Measurements from ENCODE around the gene ITPA.

ITPA gene

DNA sequence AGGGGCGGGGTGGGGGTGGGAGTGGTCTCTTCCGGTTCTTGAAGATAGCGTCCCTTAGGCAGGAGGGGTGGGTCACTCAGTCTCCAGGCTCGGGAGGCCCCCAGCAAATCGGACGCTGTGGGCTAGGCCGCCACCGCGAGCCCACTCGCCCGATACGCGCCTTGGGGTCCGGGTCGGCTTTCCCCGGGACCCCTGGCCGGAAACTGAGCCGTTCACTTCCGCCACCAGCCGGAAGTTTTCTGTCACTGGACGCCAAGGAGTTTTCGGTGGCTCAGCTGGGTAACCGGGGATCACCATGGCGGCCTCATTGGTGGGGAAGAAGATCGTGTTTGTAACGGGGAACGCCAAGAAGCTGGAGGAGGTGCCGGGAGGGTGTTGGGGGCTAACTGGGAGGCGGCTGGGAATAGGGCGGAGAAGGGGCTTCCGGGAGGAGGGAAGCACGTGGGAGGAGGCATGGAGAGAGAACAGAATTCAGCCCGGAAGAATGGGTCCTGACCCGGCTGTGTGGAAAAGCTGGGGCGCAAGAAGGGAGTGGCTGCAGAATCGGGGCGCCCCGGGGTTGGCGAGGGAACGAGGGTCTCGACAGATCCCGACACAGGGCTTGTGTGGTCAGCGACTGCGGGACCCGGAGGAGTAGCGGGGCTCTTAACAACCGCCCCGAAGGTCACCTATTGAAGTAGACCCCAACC lies at the start of gene ITPA:
Gene ITPA, plus strand, starts transcription at position 242 of the 689 bp plus-strand sequence. Its CDS starts 54 bp downstream, at position 296.
- DNase-seq (ENCODE audit: low read depth in 2 of 2), result peak; percentile 37 to 47

DNA sequence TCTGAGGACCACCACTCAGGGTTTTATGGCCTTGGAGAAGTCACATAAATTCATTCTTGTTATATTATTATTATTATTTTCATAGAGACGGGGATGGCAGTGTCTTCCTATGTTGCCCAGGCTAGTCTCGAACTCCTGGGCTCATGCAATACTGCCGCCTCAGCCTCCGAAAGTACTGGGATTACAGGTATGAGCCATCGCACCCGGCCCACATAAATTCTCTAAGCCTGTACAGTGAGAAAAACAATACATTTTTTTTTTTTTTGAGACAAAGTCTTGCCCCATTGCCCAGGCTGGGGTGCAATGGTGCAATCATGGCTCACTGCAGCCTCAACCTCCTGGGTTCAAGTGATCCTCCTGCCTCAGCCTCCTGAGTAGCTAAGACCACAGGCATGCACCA lies 48.9 kb upstream of the ITPA start:
- no peak for DNase-seq (ENCODE audit: low read depth in 2 of 2)

DNA sequence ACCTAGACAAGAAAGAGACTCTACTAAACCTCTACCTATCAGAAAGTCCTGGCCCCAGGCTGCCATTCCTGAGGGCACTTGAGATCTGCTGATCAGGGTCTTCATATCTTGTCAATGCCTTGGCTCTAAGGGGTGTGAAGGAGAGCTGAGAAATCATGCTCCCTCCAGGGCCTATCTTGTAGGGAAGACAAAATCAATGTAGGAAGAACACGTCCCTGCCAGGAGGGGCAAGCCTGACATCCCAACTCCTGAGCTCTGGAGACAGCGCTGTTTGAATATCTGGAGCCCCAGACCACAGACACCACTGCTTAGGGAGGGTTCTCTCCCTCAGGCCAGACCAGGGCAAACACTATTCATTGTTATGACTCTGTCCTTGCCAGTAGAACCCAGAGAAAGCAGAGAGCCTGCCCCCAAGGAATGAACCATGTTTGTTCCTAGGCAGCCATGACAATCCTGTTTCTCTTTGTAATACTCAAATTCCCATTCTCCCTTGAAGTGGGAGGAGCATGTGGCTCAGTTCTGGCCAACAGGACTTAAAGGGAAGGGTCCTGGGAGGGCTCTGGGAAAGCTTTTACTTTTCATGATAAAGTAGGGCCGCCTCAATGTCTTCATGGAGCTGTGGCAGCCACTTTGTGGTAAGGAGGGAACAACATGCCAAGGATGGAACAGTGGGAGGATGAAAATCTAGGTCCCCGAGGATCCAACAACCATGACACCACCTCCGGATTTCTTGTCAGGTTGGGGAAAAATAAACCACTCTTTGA lies 47.8 kb upstream of the ITPA start:
- no peak for DNase-seq (ENCODE audit: low read depth in 2 of 2)

DNA sequence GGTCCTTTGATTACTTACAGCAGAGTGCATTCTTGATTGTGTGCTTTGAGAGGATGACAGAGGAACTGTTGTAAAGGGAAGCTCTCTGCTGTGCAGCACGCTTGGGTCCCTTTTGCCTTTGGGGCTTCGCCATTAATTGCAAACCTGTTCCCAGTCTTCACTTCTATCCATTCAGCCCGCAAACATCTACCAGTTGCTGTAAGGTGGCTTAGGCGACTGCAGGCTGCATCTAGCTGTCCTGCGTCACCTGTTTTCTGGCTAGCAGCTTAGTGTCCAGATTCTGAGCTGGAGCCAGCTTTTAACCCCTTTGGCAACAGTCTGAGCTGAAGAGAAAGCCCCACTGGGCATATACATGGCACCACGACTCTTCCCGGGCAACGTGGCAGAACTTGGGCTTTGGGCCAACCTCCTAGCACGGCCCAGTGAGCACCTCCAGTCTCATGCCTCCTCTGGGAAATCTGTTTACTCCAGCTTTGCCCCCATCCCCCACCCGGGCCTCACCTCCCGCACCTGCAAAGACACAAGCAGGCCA lies 47.2 kb upstream of the ITPA start:
- no peak for DNase-seq (ENCODE audit: low read depth in 2 of 2)

DNA sequence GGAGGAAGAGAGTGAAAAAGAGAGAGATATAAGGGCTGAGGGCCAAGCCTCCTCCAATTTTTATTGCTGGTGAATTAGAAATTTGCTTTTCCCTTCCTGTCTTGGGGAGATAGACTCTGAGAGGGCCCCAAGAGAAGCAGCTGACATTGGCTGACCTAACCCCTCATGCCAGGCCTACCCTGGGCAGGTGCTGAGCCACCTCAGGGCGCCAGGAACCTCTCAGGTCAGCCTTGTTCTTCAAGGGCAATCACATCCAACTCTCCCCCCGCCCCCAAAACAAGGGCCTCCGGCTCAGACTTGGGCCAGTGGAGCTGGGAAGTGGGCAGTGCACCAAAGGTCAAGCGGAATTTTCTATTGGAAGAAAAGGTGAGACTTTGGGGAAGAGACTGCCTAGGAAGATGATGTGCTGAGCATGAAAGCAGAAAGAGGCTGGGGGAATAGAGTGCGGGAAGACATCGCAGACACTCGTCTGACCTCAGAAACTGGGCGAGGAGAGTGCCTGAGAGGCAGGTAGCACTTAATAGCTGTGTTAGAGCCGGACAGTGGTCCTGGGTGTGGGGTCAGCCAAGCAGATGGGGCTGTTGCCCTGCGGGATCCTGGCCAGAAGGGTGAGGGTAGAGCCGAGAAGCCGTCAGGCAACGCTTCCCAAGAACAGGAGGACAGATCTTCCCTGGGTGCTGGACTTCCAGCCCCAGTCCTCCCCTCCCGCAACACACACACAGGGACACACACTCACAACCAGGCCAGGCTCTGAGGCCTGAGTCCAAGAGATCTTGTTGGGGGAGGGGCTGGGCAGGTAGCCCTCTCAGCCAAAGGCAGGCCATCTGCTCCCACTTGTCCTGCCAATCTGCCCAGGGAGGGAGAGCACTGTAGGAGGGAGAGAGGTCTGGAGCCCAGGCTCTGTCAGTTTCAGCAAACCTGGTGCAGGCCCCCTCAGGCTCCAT lies 45.9 kb upstream of the ITPA start:
- no peak for DNase-seq (ENCODE audit: low read depth in 2 of 2)

DNA sequence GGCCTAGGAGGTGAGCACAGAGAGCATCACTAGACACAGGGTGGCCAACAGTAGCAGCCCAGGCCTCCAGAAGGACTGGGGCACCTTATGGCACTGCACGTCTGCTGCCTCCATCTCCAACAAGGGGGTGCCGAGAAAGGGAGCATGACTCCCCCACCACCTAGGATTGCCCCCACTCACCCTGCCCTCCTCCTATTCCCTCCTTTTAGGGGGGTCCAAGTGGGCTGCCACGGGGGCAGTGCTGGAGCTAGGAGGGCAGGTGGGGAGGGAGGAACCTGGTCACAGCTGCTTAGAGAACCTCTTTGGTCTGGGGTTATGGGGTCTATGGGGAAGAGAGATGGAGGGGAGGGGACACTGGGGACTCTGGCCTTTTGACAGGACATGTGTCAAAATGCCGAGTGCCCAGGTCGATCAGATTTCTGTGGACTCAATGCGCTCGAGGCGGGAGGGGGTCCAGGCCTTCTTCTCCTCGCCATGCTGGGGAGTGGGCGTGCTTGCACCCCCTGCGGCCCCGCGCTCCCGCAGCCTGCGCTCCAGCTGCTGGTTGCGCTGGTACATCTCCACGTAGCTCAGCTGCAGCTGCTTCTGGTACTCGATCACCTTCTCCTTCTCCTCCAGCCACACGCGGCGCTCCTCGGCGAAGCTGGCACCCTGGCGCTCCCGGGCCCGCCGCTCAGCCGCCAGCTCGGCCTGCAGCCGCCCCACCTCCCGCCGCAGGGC lies 45.1 kb upstream of the ITPA start:
- no peak for DNase-seq (ENCODE audit: low read depth in 2 of 2)

DNA sequence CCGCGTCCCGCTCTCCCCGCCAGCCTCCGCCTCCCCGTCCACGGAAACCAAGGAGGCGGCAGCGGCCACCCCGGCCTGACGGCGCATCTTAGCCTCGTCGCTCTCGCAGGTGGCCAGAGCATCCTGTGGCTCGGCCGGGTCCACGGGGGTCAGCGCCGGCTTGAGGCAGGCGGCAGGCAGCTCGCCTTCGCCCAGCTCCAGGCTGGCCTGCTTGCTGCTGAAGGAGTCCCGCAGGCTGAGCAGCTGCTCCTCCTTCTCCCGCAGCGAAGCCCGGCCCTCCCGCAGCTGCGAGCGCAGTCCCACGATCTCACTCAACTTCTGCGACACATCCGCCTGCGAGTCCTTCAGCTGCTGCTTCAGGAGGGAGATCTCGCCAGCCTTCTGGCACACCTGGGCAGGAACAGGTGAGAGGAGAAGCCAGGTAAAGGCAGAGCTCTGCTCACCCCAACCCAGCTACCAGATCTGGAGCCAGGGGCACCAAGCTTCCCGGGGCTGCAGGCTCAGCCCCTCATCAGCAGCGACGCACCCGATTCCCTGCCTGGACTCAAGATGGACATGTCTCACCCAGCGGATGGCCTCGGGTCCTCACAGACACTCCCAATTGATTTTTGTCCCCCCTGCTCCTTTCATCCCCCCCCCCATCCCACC lies 44.4 kb upstream of the ITPA start:
- DNase-seq (ENCODE audit: low read depth in 2 of 2), result no peak

DNA sequence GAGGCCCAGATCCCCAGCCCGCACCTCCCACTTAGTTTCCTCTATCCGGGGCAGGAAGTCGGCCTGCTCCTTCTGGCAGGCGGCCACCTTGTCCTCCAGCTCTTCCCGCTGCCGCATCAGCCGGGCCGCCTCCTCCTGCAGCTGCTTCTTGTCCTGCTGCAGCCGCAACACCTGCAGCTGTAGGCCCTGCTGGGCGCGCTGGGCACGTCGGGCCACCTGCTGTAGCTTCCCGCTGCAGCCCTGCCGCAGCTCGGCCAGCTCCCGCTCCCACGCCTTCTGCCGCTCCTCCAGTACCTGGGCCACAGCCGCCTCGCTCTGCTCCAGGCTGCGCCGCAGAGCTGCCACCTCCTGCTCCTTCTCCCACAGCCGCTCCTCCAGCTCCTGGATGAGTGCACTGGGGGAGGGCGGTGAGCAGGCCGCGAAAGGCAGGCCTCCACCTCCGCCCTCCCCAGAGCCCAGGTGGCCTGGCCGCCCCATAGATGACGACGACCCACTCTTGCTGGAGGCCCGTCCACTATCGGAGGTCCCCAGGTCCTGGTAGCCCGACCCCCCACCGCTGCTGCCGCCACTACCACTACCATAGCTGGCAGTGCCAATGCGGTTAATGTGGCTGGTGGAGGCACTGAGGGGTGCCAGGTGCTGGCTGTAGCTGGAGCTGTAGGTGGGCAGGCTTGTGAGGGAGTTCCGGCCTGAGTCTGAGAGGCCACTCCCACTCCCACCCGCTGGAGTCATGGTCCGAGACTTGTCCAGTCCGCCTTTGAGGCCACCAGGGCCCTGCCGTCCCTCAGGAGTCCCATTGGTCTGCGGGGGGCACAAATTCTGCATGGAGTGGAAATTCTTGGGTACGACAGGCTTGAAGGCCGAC lies 43.6 kb upstream of the ITPA start:
- no peak for DNase-seq (ENCODE audit: low read depth in 2 of 2)

DNA sequence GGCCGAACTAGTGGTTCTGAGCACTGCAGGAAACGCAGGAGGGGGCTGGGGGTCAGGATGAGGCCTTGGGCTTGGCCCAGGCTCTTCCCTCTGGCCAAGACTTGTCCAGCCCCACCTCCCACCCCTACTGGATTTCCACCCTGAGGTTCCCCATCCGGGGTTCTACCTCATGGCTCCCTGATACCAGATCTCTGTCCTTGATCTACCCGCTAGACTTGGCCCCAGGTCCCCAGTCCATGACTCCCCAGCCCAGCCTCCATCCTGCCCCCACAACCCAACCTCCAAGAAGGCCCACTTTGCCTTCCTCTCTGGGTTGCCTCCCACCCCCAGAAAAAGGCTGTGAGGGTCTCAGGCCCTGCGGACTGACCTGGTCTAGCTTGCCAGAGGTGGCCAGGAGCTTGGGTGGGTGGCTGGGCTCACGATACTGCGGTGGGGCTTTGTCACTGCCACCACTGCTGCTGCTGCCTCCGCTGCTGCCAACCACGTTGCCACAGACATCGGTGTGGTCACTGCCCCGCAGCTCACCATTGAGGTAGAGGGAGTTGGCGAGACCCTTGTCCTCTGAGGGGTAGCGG lies 42.9 kb upstream of the ITPA start:
- no peak for DNase-seq (ENCODE audit: low read depth in 2 of 2)

DNA sequence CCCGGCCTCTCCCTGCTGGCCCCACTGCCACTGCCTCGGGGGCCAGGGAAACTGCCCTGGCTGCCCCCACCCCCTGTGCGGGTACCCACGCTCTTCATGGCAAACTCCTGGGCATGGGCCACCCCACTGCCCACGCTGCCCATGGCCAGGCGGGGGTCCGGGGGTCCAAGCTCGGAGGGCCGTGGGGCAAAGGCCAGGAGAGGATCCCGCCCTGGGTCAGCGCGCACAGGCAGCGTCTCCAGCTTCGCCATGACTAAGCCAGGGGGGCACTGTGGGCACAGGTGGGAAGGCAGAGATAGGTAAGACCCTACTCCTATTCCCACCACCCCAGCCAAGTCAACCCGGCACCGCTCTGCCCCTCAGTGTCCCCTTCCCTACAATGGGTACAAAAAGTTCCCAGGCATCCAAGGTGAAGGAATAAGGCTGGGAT lies 42.4 kb upstream of the ITPA start:
- no peak for DNase-seq (ENCODE audit: low read depth in 2 of 2)

DNA sequence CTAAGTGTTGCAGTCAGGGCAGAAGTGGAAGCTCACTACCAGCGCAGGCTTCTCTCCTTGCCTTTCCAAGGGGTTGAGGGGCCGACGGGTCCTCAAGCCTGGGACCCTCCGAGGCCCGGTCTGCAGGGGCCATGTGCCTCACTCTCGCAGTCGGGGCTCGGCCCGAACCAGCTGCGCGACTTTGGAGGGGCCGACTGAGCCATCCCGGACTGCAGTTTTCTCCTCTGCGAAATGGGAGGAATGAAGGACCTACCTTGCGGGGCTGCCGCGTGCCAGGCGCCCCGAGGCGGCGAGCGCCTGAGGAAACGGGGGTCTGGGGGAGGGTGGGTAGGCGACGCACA lies 41.6 kb upstream of the ITPA start:
- no peak for DNase-seq (ENCODE audit: low read depth in 2 of 2)

DNA sequence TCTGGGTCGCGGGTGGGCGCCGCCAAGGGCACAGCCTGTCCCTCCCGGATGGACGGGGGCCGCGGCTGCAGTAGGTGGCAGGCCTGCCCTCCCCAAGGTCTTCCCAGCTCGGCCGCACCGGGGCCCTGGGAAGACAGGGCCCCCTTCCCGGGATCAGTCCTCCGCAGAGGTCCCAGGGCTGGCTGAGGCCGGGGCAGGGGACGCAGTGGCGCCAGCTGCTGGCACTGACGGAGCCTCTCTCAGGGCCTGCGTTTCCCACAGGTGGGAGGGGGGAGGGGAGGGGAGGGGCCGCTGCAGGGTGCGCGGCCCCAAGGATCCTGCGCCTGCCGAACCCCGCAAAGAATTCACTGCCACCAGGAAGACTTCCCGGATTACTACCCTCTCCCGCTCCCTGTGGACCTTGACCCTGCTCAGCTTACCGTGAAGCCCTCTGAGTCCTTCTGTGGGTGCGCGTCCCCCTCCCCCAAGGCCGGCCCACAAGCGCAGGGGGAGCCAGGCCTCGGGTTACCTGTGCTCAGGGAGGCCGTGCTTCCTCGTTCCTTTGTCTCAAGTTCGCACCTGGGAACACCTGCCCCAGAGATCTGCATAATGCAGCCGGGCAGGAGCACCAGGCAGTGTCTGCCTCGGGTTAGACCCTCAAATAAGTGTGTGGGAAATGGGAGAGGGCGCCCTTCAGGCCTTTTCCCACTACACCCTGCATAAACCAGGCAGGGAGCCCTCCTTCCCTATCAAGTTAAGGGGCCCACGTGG lies 41.0 kb upstream of the ITPA start:
- no peak for DNase-seq (ENCODE audit: low read depth in 2 of 2)

DNA sequence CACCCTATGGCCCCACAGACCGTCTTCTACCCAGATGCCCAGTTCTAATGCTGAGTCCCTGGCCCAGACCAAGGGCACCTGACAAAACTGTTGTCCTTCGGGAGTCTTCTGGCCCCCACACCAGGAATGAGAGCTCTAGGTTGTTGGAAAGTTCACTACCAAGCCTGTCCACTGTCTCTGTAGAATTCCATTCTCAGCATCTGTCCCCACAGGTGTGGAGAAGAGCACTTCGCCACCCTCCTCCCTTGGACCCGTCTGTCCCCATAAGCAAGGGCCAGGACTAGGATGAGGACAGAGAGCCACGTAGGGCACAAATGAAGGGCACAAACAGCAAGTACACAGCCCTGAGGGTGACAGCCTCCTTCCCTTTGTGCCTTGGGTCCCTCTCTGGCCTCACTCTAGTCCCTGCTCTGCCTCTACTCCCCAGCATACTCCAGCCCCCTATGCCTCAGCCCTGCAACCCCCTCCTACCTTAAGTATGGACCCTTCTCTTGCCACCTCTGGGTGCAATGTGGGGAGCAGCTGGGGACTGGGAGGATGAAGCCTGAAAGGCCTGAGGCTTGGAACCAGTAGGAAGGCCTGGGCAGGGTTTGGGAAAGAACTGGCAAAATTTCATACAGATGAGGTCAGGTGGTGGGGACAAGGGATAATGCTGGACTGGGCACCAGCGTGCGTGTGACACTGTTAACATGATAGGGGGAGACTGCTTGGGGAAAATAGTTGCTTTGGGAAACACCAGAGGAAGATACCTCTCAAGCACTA lies 40.3 kb upstream of the ITPA start:
- no peak for DNase-seq (ENCODE audit: low read depth in 2 of 2)

DNA sequence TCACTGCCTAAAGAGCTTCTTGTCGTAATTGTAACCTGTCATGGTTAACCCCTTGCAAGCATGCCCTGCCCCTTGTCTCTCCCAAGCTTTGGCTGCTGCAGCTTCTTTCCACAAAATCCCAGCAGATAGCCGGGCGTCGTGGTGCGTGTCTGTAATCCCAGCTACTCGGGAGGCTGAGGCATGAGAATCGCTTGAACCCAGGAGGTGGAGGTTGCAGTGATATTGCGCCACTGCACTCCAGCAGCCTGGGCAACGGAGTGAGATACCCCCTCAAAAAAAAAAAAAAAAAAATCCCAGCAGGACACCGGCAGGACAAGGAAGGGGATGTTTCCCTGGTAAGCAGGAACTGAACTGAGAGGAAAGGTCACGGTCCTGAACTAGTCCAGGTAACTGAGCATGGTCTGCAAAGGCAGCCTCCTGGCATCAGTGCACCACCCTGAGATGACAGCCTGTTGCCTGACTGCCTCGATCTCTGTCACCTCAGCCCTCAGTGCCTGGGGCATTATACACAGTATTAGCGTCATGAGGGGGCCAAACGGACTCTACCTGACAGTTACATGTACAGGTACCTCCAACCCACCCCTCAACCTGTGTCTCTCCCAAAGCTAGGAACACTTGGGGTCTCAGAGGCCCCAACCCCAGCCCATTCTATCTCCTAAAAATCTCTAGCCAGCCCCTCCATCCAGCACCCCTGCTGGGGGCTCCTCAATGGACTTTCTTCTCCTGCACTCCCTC lies 37.7 kb upstream of the ITPA start:
- DNase-seq (ENCODE audit: low read depth in 2 of 2), result no peak

DNA sequence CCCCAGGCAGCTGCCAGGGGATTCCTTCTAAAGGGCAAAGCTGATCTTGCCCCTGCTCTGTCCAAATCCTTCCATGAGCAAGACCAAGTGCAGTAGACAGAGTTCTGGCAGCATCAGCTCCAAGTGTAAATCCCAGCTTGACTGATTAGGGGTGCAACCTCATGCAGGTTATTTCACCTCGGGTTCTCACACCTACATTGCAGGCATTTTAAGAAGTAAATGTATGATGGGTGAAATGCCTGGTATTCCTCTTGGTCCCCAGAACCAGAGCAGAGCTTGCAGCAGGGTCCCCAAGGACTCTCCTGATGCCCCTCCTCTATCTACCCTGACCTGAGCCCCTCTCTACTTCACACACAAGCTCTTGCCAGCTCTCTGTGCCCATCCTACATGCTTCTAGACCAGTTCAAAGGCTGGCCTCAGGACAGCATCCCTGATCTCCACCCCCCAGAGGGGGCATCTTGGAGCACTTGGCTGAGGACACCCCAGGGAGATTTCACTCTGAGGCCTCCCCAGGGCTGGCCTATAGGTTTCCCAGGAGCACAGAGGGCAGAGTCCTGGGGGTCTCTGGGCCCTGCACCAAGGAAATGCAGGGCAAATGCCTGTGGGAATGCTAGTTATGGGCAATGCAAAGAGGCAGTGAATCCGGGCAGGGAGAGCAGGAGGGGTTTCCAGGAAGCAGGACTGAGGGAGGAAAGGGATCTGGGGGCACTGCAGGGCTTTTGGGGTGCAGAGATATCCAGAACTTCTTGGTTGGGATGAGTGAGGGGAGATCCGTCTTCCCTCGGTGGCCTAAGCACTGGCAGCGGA lies 37.0 kb upstream of the ITPA start:
- no peak for DNase-seq (ENCODE audit: low read depth in 2 of 2)

DNA sequence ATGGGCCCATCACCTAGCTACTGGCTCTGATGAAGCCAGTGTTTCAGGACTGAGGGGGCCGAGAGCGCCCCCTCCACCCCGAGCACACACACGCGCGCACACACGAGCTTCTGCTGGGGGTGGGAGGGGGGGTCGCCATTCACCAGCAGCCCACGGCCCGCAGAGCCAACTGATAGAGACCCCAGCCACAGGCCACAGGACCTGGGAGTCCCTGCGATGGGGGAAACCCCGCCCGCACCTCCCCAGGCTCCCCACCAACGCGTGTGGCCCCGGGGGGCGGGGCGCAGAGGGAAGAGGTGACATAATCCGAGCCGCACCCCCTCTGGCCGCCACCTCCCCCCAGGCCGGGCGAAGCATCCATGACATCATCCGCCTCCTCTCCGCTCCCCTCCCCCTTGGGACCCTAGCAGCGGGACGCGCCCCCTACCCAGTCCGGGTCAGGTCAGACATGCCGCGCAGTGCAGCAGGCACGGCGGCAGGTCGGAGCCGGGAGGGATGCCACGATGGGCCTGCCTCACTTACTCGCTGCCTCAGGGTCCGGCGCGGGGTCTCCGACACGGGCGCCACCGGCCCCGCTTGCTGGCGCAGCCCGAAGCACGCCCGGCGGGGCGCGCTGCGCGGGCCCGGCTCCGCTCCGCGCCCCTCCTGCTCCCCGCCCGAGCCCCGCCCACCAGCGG lies 36.2 kb upstream of the ITPA start, which contains the start of gene LZTS3:
Gene LZTS3, minus strand, starts transcription at position 617 of the 677 bp plus-strand sequence. CDS start 6,386 bp downstream, outside the sequence.
- peak; percentile 64 to 70 for DNase-seq (ENCODE audit: low read depth in 2 of 2)

Measured in stimulated activated CD8-positive, alpha-beta memory T cell treated with anti-CD3 and anti-CD28 coated beads, Interleukin-2, amount 100 ng/mL, for 48 hours (primary cell).